GM18520 (cell line): ENCODE results near the gene CELSR1.

Experiments
- ATAC-seq: cut with Tn5 transposase; IDR thresholded peaks from one replicate; pipeline ENCODE4 v1.9.1; 2021; ENCODE audit not compliant: unreplicated experiment

CELSR1 gene

GRCh38 chr22:46386312-46386711 lies 151.1 kb downstream of the CELSR1 start:
- no peak for ATAC-seq

- no peak for ATAC-seq
Measured at GRCh38 chr22:46382524-46382923, 154.9 kb downstream of the CELSR1 start.

DNA sequence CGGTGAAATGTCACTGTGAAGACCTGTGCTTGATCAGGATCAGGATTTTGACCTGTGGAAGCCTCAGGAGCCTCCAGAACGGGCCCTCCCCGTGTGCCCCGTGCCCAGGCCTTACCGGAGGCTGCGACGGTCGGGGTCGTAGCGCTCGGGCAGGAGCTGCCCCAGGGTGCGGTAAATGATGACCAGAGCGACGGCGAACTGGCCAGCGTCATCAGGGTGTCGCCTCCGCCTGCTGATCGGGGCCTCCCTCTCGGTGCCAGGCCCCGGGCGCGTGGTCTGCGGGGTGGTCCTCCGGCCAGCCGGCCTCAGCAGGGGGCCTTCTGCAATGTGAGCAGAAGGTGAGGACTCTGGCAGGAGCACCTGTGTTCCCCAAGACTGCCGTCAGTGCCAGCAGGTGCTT lies 155.7 kb downstream of the CELSR1 start:
- no peak for ATAC-seq

DNA sequence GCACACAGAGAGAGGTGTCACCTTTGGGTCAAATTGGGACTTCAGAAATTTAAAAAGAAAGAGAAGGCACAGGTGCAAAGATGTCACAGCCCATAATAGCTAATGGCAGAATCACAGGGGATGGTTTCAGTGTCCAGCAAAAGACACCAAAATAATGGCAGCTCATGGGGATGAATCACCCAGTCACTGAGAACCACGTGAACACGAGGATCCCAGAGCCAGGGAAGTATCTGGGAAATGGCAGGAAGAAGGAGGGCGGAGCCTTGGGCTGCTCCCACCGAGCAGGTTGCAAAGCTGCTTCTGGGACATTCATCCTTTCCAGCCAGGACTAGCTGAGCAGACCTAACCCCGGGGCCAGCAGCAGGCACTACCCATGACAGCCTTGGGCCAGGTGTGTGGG lies 156.3 kb downstream of the CELSR1 start:
- ATAC-seq = no peak

DNA sequence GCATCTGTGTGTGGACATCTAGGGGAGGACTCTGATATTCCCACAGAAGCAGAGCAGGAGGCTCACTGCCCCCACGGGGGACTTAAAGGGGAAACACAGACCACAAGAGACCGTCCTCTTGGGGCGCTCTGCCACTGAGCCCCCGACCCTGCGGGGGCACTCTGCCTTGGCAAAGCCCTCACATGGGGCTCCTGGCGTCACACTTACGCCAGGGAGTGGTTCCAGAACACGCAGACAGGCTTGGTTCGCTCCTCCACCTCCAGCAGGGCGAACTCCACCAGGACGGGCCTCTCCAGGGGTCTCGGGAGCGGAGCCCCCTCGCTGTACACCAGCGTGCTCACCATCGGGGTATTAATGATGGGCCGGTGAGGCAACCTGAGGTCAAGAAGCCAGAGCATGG lies 156.8 kb downstream of the CELSR1 start:
- no peak for ATAC-seq

- no peak for ATAC-seq
Measured at GRCh38 chr22:46380069-46380468, 157.4 kb downstream of the CELSR1 start.

DNA sequence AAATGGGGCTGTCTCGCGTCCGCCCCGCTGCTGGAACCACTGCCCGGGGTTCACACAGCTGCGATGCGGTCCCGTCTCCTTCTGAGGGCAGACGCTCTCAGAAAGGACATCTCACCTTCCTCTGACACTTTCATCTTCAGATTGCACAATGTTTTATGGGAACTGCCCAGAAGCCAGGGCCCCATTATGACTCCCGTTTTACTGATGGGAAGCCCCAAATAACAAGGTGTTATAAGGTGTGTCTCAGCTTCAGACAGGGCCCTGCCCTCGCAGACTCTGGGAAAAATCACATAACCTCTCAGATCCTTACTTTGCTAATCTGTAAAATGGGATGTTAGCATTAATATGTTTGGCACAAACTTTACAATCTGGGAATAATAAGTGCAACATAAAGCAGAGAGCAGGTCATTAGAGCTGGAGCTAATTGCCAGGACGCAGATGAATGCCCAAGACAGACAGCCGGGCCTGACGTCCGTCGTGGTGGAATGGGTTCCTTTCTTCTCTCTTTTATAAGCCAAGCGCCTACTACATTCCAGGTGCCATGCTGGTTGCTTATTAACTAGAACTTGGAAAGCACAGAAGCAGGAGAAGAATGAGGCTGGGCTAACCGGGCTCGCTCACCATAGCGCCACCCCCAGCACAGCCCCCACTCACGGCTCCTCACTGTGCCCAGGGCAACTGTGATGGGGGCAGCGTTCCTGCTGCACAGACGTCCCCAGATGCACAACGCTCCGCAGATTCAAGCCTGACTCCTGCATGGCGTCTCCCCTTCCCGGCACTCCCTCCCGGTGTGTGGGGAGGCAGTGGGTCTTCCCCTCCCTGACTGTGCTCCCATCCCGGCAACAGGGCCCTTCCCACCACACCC lies 158.1 kb downstream of the CELSR1 start:
- no peak for ATAC-seq

DNA sequence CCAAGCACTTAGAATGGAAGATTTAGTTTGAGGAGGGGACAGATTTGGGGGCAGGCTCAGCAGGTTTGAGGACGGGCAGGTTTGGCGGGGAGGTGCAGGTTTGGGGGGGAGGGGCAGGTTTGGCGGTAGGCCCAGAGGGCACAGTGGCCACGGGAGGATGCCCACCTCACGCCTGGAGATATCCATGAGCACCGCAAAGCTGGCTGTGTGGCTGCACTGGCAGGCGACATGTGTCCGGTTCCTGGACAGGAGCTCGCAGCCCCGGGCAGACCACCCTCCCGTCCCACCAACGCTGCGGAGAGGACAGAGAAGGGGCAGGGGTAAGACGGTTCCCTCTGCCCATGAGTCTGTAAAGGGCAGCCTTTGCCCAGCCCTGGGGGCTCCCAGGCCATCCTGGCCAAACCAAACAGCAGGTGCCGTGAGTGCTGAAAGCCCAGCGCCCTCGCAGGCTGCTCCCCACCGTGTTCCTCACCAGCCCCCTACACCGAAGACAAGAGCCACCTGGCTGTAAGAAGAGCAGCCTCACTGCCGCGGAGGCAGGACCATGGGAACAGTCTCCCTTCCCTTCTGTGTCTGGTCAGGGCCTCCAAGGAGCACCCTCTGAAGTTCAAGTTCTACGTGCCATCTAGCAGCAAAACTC lies 158.9 kb downstream of the CELSR1 start:
- ATAC-seq = no peak

- no peak for ATAC-seq
Measured at GRCh38 chr22:46377525-46378425, 159.6 kb downstream of the CELSR1 start.

DNA sequence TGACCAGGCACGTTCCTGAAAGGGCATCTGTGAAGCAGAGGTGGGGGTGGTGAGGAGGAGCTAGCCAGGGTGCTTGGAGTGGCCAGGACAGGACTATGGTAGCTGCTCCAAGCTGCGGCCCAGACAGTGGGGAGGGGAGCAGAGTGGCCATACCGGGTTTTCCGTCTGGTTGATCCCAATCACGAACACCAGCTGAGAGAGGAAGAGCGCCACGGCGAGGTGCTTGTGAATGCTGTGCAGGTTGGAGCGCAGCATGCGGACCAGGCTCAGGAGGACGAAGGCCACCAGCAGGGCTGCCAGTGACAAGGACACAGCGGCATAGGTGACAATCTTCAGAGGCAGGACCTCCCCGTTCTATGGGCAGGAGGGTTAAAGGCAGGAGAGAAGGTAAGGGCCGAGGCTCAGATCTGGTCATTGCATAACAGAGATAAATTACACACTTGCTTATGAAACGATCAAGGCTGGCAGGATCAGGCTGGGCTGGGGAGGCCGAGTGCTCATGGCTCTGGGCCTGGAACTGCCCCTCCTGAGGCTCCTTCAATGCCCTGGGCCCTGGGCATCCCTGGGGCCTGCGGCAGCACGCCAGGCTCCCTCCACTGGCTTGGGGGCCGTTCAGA lies 160.4 kb downstream of the CELSR1 start:
- ATAC-seq = no peak

DNA sequence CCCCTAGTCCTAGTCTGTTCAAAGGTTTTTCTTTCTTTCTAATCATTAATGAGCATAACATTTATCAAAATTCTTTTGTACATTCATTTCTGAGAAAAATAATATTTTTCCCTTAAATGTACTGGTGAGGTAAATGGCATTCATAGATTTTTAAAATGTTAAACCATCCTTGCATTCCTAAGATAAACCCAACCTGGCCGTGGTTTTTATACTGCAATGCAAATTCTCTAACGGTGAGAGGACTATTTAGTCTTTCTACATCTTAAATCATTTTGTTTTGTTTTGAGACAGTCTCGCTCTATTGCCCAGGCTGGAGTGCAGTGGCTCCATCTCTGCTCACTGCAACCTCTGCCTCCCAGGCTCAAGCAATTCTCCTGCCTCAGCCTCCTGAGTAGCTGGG lies 161.3 kb downstream of the CELSR1 start:
- ATAC-seq = no peak

DNA sequence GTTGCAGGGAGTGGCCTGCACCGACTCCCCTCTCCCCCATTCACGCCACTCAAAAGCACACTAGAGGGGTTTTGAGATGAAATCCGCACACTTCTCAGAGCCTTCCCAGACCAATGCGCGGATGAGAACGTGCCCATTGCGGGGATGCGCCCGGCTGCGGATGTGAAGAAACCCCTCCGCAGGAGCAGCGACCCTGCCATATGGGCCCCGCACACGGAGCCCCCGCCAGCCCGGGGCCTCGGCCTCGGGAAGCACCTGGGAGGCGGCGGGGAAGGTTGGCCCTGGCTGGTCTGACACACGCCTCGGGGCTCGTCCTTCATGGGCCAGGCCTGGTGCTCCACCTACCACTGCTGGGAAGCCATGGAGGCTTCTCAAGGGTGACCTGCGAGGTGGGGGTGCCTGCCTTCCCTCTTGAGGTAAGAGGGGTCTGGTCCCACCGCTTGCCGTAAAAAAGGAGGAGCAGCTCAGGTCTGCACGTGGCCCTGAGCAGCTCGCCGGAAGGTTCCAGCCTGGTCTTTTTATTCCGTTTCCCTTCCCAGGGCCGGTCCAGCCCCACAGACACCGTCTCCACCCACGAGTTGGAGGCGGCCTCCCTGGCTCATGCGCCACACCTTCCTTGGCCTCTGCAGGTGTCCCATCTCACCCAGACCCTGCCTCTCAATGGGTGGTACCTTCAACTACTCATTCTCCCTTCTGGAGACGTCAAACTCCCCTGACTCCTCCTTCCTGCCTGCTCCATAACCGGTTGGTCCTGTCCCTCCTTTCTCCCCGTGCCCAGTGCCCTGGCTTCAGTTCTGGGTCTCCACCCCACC lies 162.6 kb downstream of the CELSR1 start:
- no peak for ATAC-seq

- ATAC-seq = no peak
Measured at GRCh38 chr22:46373921-46374662, 163.3 kb downstream of the CELSR1 start.

DNA sequence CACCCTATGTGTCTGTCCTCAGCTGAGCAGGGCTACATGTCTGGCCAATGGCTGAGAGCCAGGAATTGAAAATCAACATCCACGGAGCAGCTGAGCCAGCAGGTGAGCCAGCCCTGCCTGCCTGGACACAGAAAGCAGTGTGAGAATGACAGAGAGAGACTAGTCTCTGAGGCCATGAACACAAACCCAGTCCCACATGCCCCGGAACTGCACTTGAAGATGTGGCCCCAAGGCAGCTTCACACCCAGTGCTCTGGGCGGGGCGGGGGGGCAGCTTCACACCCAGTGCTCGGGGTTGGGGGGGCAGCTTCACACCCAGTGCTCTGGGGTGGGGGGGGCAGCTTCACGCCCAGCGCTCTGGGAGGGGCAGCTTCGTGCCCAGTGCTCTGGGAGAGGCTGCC lies 164.3 kb downstream of the CELSR1 start:
- ATAC-seq = no peak

DNA sequence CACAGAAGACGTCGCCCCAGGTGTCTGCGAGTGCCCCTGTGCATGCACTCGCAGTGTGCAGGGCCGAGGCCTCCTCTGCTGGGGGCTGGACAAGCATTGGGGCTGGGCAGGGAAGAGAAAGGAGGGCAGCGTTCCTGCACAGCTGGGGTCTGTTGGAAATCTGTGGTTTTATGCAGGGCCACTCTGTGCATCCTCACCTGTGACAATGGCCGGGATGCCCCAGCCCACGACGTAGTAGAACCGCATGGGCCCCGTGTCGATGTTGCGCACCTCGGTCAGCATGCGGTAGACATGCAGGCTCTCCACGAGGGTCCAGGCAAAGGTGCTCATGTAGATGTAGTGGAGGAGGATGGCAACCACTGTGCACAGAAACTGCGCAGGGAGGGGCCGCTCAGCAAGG lies 164.7 kb downstream of the CELSR1 start:
- ATAC-seq = no peak

DNA sequence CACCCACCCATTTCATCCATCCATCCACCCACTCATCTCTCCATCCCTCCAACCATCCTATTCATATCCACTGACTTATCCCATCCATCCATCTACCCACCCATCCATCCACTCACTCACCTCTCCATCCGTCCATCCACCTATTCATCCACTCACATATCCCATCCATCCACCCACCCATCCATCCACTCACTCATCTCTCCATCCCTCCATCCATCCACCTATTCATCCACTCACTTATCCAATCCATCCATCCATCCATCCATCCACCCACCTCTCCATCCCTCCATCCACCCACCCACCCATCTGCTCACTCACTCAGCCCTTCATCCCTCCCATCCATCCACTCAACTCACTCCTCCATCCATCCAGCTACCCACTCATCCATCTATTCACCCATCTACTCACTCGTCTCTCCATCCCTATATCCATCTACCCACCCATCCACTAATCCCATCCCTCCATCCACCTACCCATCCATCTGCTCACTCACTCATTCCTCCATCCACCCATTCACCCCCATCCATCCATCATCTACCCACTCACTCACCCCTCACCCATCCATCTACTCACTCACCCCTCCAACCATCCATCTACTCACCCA lies 165.7 kb downstream of the CELSR1 start:
- ATAC-seq = no peak

DNA sequence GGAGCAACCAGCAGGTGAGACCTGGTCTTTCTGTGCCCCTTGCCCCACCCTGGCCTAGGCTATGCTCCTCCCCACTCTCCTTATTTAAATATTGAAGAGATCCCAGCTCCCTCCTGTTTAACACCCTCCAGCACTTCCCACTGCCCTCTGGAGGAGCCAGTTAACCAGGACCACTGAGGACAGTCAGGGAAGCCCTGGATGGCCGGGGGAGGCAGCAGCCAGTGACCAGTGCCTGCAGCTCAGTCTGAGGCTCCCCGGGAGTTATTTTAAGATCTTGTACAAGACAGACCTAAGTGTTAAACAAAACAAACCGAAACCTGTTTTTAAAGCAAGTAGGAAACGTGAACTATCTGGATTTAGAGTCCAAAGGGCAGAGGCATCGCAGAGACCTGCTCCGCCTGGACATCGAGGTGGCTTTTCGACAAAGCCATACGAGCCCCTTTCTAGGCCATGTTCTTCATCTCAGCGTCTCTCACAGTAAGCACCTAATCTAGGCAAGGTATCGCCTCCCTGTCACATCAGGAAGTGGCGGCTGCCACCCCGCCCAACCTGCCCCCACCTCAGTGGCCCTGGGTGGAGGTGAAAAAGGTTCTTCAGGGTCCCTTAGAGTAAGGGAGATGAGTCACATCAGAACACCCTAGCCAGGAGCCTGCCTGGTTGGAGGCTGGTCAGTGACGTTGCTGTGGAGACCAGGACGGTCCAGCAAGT lies 166.7 kb downstream of the CELSR1 start:
- ATAC-seq = no peak

DNA sequence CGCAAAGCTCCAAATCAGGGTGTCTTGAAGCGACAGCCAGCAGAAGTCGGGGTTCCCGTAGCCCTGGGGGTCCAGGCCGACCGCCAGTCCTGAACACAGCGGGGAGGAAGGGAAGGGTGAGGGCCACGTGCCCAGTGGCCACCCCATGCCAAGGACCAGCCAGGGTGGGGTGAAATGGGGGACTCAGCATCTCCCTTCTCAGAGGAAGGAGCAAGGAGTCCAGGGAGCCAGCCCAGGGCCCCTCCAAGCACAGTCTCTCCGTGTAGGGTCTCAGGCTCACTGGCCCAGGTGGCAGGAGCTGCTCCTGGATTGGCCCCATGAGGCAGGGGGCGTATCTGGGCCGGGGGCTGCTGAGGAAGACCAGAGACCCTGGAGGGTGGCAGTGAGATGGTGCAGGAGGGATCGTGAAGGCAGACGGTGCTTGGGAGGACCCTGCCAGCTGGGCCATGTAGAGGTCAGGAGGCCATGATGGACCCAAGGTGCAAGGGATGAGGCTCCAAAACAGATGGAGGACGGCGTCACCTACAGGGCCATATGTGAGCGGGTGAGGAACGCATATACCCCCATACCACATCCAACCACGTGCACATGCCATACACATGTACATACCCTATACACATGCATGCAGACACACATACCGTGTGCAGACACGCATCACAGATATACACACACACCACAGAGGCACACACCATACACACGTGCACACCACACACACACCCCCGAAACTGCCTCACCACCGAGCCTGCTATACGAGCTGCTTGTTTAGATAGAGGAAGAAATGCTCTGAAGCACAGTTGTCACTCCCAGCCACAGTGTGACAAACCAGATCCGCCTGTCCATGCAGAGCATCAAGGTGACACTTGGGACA lies 167.5 kb downstream of the CELSR1 start:
- ATAC-seq = no peak
